COR-L47 (cell line): ENCODE data around the gene PTPRD.

Source experiments
- DNase-seq: peaks from one replicate; lab custom pipeline; 2025; lab: John Stamatoyannopoulos, UW

The PTPRD gene

GRCh38 chr9:8572209-8572608 is 2040.6 kb downstream of the PTPRD start:
- no peak for DNase-seq

- no peak for DNase-seq
Observed at GRCh38 chr9:8571643-8572042, 2041.2 kb downstream of the PTPRD start.

- no peak for DNase-seq
Observed at GRCh38 chr9:8570776-8571175, 2042.0 kb downstream of the PTPRD start.

GRCh38 chr9:8569823-8570222 is 2043.0 kb downstream of the PTPRD start:
- no peak for DNase-seq

- no peak for DNase-seq
Observed at GRCh38 chr9:8567963-8568579, 2044.7 kb downstream of the PTPRD start.

- no peak for DNase-seq
Observed at GRCh38 chr9:8564960-8565359, 2047.8 kb downstream of the PTPRD start.

GRCh38 chr9:8560560-8561525 is 2052.0 kb downstream of the PTPRD start:
- no peak for DNase-seq

- no peak for DNase-seq
Observed at GRCh38 chr9:8558176-8558575, 2054.6 kb downstream of the PTPRD start.

- no peak for DNase-seq
Observed at GRCh38 chr9:8555762-8556500, 2056.9 kb downstream of the PTPRD start.

- no peak for DNase-seq
Observed at GRCh38 chr9:8553444-8553843, 2059.4 kb downstream of the PTPRD start.

GRCh38 chr9:8552732-8553131 is 2060.1 kb downstream of the PTPRD start:
- DNase-seq, result no peak

- no peak for DNase-seq
Observed at GRCh38 chr9:8549214-8549613, 2063.6 kb downstream of the PTPRD start.

GRCh38 chr9:8543219-8543618 is 2069.6 kb downstream of the PTPRD start:
- DNase-seq, result no peak

- no peak for DNase-seq
Observed at GRCh38 chr9:8542537-8542936, 2070.3 kb downstream of the PTPRD start.

- no peak for DNase-seq
Observed at GRCh38 chr9:8539681-8540197, 2073.1 kb downstream of the PTPRD start.

GRCh38 chr9:8536845-8537244 is 2076.0 kb downstream of the PTPRD start:
- no peak for DNase-seq

- DNase-seq, result no peak
Observed at GRCh38 chr9:8534828-8535227, 2078.0 kb downstream of the PTPRD start.

GRCh38 chr9:8533681-8534080 is 2079.1 kb downstream of the PTPRD start:
- no peak for DNase-seq

- DNase-seq, result peak; percentile 50
Observed at GRCh38 chr9:8531826-8532415, 2080.9 kb downstream of the PTPRD start.

GRCh38 chr9:8521112-8521511 is 2091.7 kb downstream of the PTPRD start:
- DNase-seq, result no peak

GRCh38 chr9:8515748-8516147 is 2097.1 kb downstream of the PTPRD start:
- DNase-seq, result no peak

- DNase-seq, result no peak
Observed at GRCh38 chr9:8514760-8515159, 2098.0 kb downstream of the PTPRD start.
